DMS 273 (cell line): Measurements from ENCODE around the gene KCND3.
"Not testable (repeated sequence)": the region's sequence is repeated elsewhere in the genome, so short reads cannot be mapped to it uniquely, and the experiment has no call there.

Source experiments
- DNase-seq: peaks from one replicate; lab custom pipeline; 2025; ENCODE audit not compliant: unreplicated experiment; lab: John Stamatoyannopoulos, UW

The KCND3 gene

GRCh38 chr1:111818546-111818945 is 170.9 kb downstream of the KCND3 start:
- DNase-seq = no peak

- DNase-seq = no peak
These were observed 171.4 kb downstream of the KCND3 start for GRCh38 chr1:111818081-111818480.

GRCh38 chr1:111814642-111815041 is 174.8 kb downstream of the KCND3 start:
- DNase-seq = no peak

- DNase-seq = no peak
These were observed 175.2 kb downstream of the KCND3 start for GRCh38 chr1:111814305-111814628.

GRCh38 chr1:111813440-111814304 is 175.8 kb downstream of the KCND3 start:
- DNase-seq = peak; percentile 55

GRCh38 chr1:111812306-111812705 is 177.2 kb downstream of the KCND3 start:
- no peak for DNase-seq

GRCh38 chr1:111811891-111812290 is 177.6 kb downstream of the KCND3 start:
- DNase-seq = no peak

GRCh38 chr1:111805251-111805650 is 184.2 kb downstream of the KCND3 start:
- no peak for DNase-seq

- DNase-seq = peak; percentile 15
These were observed 184.7 kb downstream of the KCND3 start for GRCh38 chr1:111804776-111805175.

- no peak for DNase-seq
These were observed 185.5 kb downstream of the KCND3 start for GRCh38 chr1:111803951-111804350.

- DNase-seq = no peak
These were observed 186.5 kb downstream of the KCND3 start for GRCh38 chr1:111802984-111803383.

GRCh38 chr1:111802110-111802509 is 187.4 kb downstream of the KCND3 start:
- no peak for DNase-seq

- peak; percentile 15 for DNase-seq
These were observed 188.2 kb downstream of the KCND3 start for GRCh38 chr1:111801071-111801850.

GRCh38 chr1:111799722-111800121 is 189.7 kb downstream of the KCND3 start:
- not testable (repeated sequence) for DNase-seq

GRCh38 chr1:111798580-111798979 is 190.9 kb downstream of the KCND3 start:
- DNase-seq = no peak

- DNase-seq = no peak
These were observed 194.1 kb downstream of the KCND3 start for GRCh38 chr1:111795401-111795800.

GRCh38 chr1:111793923-111794322 is 195.5 kb downstream of the KCND3 start:
- DNase-seq = no peak

GRCh38 chr1:111792249-111792648 is 197.2 kb downstream of the KCND3 start:
- no peak for DNase-seq

- DNase-seq = no peak
These were observed 197.7 kb downstream of the KCND3 start for GRCh38 chr1:111791776-111792175.

GRCh38 chr1:111789666-111790316 is 199.7 kb downstream of the KCND3 start:
- DNase-seq = peak; percentile 20

GRCh38 chr1:111789142-111789541 is 200.3 kb downstream of the KCND3 start:
- peak; percentile 22 for DNase-seq
